Measurements from ENCODE around the gene LCN6. TPM values are rescaled to one million over a fixed set of nuclear protein-coding genes. Genes with fewer than 3 reads are reported as not detected.
"Not testable (repeated sequence)": the region's sequence is repeated elsewhere in the genome, so short reads cannot be mapped to it uniquely, and the experiment has no call there.

Gene LCN6
- total RNA-seq, 1 experiment from 2014 or later: not detected

DNA sequence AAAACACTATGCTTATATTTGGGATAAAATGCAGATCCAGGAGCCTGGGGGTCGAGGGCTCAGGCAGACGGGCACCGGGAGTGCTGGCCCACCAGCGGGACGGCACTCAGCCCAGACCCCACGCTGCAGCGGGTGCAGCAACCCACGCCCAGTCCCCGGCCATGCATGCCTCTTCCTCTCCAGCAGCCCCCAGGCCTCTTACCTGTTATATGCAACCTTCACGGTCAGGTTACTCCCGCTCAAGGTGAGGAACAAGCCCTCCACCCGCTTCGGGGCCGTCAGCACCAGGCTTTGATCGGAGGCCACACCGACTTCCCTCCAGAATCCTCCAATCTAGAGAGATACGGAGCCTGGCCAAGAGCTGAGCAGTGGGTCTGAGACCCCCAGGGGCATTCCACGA lies 8.5 kb upstream of the LCN6 start:
- ChIA-PET CTCF (no interaction called here), POLR2A (no interaction called here)
- DNase-seq: no peak
- intact Hi-C loops (cut with micrococcal nuclease; ENCODE audit: unreplicated experiment): no loop called here
- Histone ChIP-seq H3K4me3 (ENCODE audit: low read depth, low read length) (no peak overlapping the region), H3K4me1 (no peaks in the 10 kb centered on the region), H3K9me3 (peaks cover 8% of the 10 kb centered on the region), H3K36me3 (ENCODE audit: control insufficient read depth, insufficient read depth, low read length) (no peaks in the 10 kb centered on the region), H3K27me3 (replicated peaks; ENCODE audit: control insufficient read depth, insufficient read depth, low read length) (no peaks in the 10 kb centered on the region)
- no peak overlapping the region for H3K27ac Mint-ChIP-seq (ENCODE audit: unreplicated experiment)
- H3K9me3 Mint-ChIP-seq (ENCODE audit: unreplicated experiment): peaks cover 13% of the 10 kb centered on the region
- peaks cover 7% of the 10 kb centered on the region for H3K4me1 Mint-ChIP-seq (ENCODE audit: low read depth, unreplicated experiment)
- BruUV-seq (replicated peaks): no TSS peak
- no peak overlapping the region for H3K4me3 Mint-ChIP-seq (ENCODE audit: unreplicated experiment)
- TF ChIP-seq CTCF (IDR thresholded peaks at IDR 0.05; ENCODE audit: insufficient read depth in 1 of 2, low read depth in 1 of 2, low read length in 1 of 2, severe bottlenecking in 1 of 2, unreplicated experiment in 1 of 2): no peak
- no peaks in the 10 kb centered on the region for H3K36me3 Mint-ChIP-seq (ENCODE audit: insufficient read depth, unreplicated experiment)
- no peaks in the 10 kb centered on the region for H3K27me3 Mint-ChIP-seq (ENCODE audit: insufficient read depth, unreplicated experiment)

- Mint-ChIP-seq H3K9me3 (ENCODE audit: unreplicated experiment) (peaks cover 18% of the 10 kb centered on the region), H3K27me3 (ENCODE audit: insufficient read depth, unreplicated experiment) (no peaks in the 10 kb centered on the region), H3K4me3 (ENCODE audit: unreplicated experiment) (no peak overlapping the region), H3K36me3 (ENCODE audit: insufficient read depth, unreplicated experiment) (no peaks in the 10 kb centered on the region), H3K4me1 (ENCODE audit: low read depth, unreplicated experiment) (peaks cover 6% of the 10 kb centered on the region), H3K27ac (ENCODE audit: unreplicated experiment) (no peak overlapping the region)
- intact Hi-C loops (cut with micrococcal nuclease; ENCODE audit: unreplicated experiment): no loop called here
- ChIA-PET CTCF (no interaction called here), POLR2A (no interaction called here)
- DNase-seq: no peak
- no peaks in the 10 kb centered on the region for H3K27me3 ChIP-seq (replicated peaks; ENCODE audit: control insufficient read depth, insufficient read depth, low read length)
- peaks cover 13% of the 10 kb centered on the region for H3K9me3 ChIP-seq
- no peak overlapping the region for H3K4me3 ChIP-seq (ENCODE audit: low read depth, low read length)
- no peaks in the 10 kb centered on the region for H3K36me3 ChIP-seq (ENCODE audit: control insufficient read depth, insufficient read depth, low read length)
- no TSS peak for BruUV-seq (replicated peaks)
- no peak for TF ChIP-seq CTCF (IDR thresholded peaks at IDR 0.05; ENCODE audit: insufficient read depth in 1 of 2, low read depth in 1 of 2, low read length in 1 of 2, severe bottlenecking in 1 of 2, unreplicated experiment in 1 of 2)
- H3K4me1 ChIP-seq: no peaks in the 10 kb centered on the region
Measured at GRCh38 chr9:136756134-136756438, 7.8 kb upstream of the LCN6 start.

DNA sequence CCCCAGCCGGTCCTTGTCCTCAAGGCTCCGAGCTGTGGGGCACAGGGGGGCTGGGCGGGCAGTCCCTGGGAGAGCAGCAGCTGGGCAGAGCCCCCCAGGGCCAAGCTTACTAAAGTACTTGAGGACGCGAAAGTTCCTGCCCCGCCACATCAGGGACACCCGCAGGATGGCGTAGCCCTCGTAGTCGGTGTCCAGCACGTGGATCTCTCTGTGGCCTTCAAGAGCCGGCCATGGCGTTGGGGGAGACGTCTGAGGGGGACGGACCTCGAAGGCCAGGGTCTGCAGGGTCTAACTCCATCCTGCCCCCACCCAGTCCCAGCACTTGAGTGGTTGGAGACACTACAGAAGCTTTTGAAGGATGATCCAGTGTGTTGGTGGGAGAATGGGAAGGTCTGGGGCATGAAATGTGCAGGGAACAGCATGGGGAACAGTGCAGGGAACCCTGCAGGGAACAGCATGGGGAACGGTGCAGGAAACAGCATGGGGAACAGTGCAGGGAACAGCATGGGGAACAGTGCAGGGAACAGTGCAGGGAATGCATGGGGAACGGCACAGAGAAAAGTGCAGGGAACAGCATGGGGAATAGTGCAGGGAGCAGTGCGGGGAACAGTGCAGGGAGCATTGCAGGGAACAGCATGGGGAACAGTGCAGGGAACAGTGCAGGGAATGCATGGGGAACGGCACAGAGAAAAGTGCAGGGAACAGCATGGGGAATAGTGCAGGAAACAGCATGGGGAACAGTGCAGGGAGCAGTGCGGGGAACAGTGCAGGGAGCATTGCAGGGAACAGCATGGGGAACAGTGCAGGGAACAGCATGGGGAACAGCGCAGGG lies 7.2 kb upstream of the LCN6 start:
- H3K4me1 ChIP-seq; H3K27ac Mint-ChIP-seq (ENCODE audit: unreplicated experiment); H3K4me1 Mint-ChIP-seq (ENCODE audit: low read depth, unreplicated experiment); H3K27me3 Mint-ChIP-seq (ENCODE audit: insufficient read depth, unreplicated experiment); H3K36me3 Mint-ChIP-seq (ENCODE audit: insufficient read depth, unreplicated experiment); BruUV-seq (replicated peaks); POLR2A ChIA-PET; H3K4me3 ChIP-seq (ENCODE audit: low read depth, low read length); H3K27me3 ChIP-seq (replicated peaks; ENCODE audit: control insufficient read depth, insufficient read depth, low read length); H3K4me3 Mint-ChIP-seq (ENCODE audit: unreplicated experiment); intact Hi-C loops (cut with micrococcal nuclease; ENCODE audit: unreplicated experiment); DNase-seq; H3K36me3 ChIP-seq (ENCODE audit: control insufficient read depth, insufficient read depth, low read length): not testable (repeated sequence)
- H3K9me3 Mint-ChIP-seq (ENCODE audit: unreplicated experiment): peaks cover 24% of the 10 kb centered on the region
- peaks cover 13% of the 10 kb centered on the region for H3K9me3 ChIP-seq
- CTCF ChIA-PET: interaction anchor here (1.0 to 1.4 kb wide), 2 partner anchors 11 to 22 kb away, joined by 3 to 4 read pairs; no protein-coding TSS in a partner anchor
